IMR-90 (cell line): ENCODE results near the gene AGBL1.

ENCODE experiments used
- CEBPB ChIP-seq: IDR thresholded peaks from 2 replicates; pipeline ENCODE4 v1.6.1; 2012; ENCODE audit warnings: low read depth, low read length, improper control_type of control experiment
- CHD1 ChIP-seq: IDR thresholded peaks from 2 replicates; pipeline ENCODE4 v1.6.1; 2012; ENCODE audit warnings: low read depth, low read length, improper control_type of control experiment
- CTCF ChIP-seq: conservative IDR thresholded peaks from 2 replicates; pipeline ENCODE4 v1.5.1; 2012; ENCODE audit warnings: mild to moderate bottlenecking, low read depth, low read length, improper control_type of control experiment
- ELK1 ChIP-seq: fragments of 150-350 bp; IDR thresholded peaks from 2 replicates; pipeline ENCODE4 v1.6.1; 2016; ENCODE audit warnings: low read depth, mild to moderate bottlenecking, low read length, moderate library complexity, borderline replicate concordance
- MAZ ChIP-seq: IDR thresholded peaks from 2 replicates; pipeline ENCODE4 v1.6.1; 2012; ENCODE audit warnings: low read depth, mild to moderate bottlenecking, low read length, improper control_type of control experiment, moderate library complexity, borderline replicate concordance
- MXI1 ChIP-seq: IDR thresholded peaks from 2 replicates; pipeline ENCODE4 v1.6.1; 2012; ENCODE audit warnings: low read depth, mild to moderate bottlenecking, low read length, moderate library complexity, borderline replicate concordance
- NFE2L2 ChIP-seq: fragments of 150-350 bp; IDR thresholded peaks from 2 replicates; pipeline ENCODE4 v1.6.1; 2016; ENCODE audit warnings: low read depth, mild to moderate bottlenecking, low read length
- POLR2A ChIP-seq: IDR thresholded peaks from 2 replicates; pipeline ENCODE4 v1.6.1; 2012; ENCODE audit warnings: mild to moderate bottlenecking, low read depth, low read length
- RAD21 ChIP-seq: IDR thresholded peaks from 2 replicates; pipeline ENCODE4 v1.6.1; 2012; ENCODE audit warnings: low read length, improper control_type of control experiment
- RCOR1 ChIP-seq: IDR thresholded peaks from 2 replicates; pipeline ENCODE4 v1.6.1; 2012; ENCODE audit warnings: mild to moderate bottlenecking, low read length, improper control_type of control experiment; ENCODE audit not compliant: insufficient replicate concordance
- RFX5 ChIP-seq: IDR thresholded peaks from 2 replicates; pipeline ENCODE4 v1.8.0; 2012; ENCODE audit warnings: low read depth, mild to moderate bottlenecking, low read length, moderate library complexity
- SMC3 ChIP-seq: fragments of 150-350 bp; IDR thresholded peaks from 2 replicates; pipeline ENCODE4 v1.6.1; 2016; ENCODE audit warnings: low read depth, mild to moderate bottlenecking, antibody characterized with exemption, low read length, moderate library complexity
- USF2 ChIP-seq: fragments of 150-350 bp; IDR thresholded peaks from 2 replicates; pipeline ENCODE4 v1.6.1; 2017; ENCODE audit warnings: mild to moderate bottlenecking, antibody characterized with exemption, low read length, low read depth

DNA sequence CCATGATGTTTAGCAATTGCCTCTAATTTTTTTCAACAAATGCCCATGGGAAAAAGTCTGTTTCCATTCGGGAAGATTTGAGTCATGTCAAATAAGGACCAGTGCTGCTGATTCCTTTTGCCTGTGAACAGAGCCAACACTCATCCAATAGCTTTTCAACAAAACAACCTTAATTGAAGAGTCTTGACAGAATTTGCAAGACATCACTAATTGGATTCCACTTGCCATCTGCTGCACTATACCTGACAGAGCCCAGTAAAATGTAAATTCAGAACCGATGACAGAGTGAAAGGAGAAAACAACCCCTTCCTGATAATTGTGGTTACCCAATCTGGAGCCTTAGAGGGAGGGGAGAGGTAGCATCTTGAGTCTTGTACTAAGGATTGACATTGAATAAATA is 426.7 kb downstream of the AGBL1 start:
- no peak for TF ChIP-seq CTCF
- TF ChIP-seq CHD1, result no peak
- no peak for TF ChIP-seq POLR2A
- no peak for TF ChIP-seq RAD21
- TF ChIP-seq USF2, result no peak
- no peak for TF ChIP-seq RCOR1
- no peak for TF ChIP-seq MXI1
- no peak for TF ChIP-seq ELK1
- no peak for TF ChIP-seq RFX5
- TF ChIP-seq NFE2L2, result no peak
- no peak for TF ChIP-seq MAZ
- TF ChIP-seq CEBPB, result no peak
- no peak for TF ChIP-seq SMC3
